MM.1S (cell line): ENCODE measurements around the gene TENM4.
A peak's percentile ranks its signal among the peaks of the same experiment; 100 is the strongest.

Experiments
- DNase-seq: peaks from one replicate; pipeline ENCODE4 v3.0.0-alpha.2; 2015
- H2AFZ ChIP-seq: fragments of 300-600 bp; sonication (generic); 2 replicates; pipeline ENCODE4 v1.6.0; 2016; ENCODE audit warnings: antibody characterized with exemption, low read length
- H3F3A ChIP-seq: fragments of 300-600 bp; sonication (generic); 2 replicates; pipeline ENCODE4 v1.6.1; 2016; ENCODE audit warnings: mild to moderate bottlenecking, antibody characterized with exemption, low read length, moderate library complexity, mixed read lengths; ENCODE audit not compliant: insufficient read depth
- H3K27ac ChIP-seq: fragments of 300-600 bp; sonication (generic); 2 replicates; pipeline ENCODE4 v1.5.1; 2016; ENCODE audit warnings: mild to moderate bottlenecking, low read length
- H3K27me3 ChIP-seq: fragments of 300-600 bp; sonication (generic); replicated peaks from 2 replicates; pipeline ENCODE4 v1.6.0; 2016; ENCODE audit warnings: low read length; ENCODE audit not compliant: insufficient read depth
- H3K36me3 ChIP-seq: fragments of 300-600 bp; sonication (generic); replicated peaks from 2 replicates; pipeline ENCODE4 v1.6.1; 2016; ENCODE audit warnings: mild to moderate bottlenecking, low read length, mixed read lengths; ENCODE audit not compliant: insufficient read depth
- H3K4me1 ChIP-seq: fragments of 300-600 bp; sonication (generic); 2 replicates; pipeline ENCODE4 v1.6.1; 2016; ENCODE audit warnings: low read length, mixed read lengths
- H3K4me2 ChIP-seq: fragments of 300-600 bp; sonication (generic); 2 replicates; pipeline ENCODE4 v1.6.0; 2016; ENCODE audit warnings: low read depth, low read length
- H3K4me3 ChIP-seq: fragments of 300-600 bp; sonication (generic); 2 replicates; pipeline ENCODE4 v1.5.1; 2016; ENCODE audit warnings: low read length, mixed read lengths
- H3K79me2 ChIP-seq: fragments of 300-600 bp; sonication (generic); 2 replicates; pipeline ENCODE4 v1.6.1; 2016; ENCODE audit warnings: mixed run types, low read length, mixed read lengths
- H3K9ac ChIP-seq: fragments of 300-600 bp; sonication (generic); 2 replicates; pipeline ENCODE4 v1.6.1; 2016; ENCODE audit warnings: low read length, mixed read lengths
- H3K9me2 ChIP-seq: fragments of 300-600 bp; sonication (generic); replicated peaks from 2 replicates; pipeline ENCODE4 v1.6.1; 2016; ENCODE audit warnings: mild to moderate bottlenecking, low read length, mixed read lengths; ENCODE audit not compliant: insufficient read depth
- H3K9me3 ChIP-seq: fragments of 300-600 bp; sonication (generic); replicated peaks from 2 replicates; pipeline ENCODE4 v1.6.1; 2016; ENCODE audit warnings: mild to moderate bottlenecking, low read length, mixed read lengths; ENCODE audit not compliant: insufficient read depth
- H4K20me1 ChIP-seq: fragments of 300-600 bp; sonication (generic); 2 replicates; pipeline ENCODE4 v1.6.1; 2016; ENCODE audit warnings: mild to moderate bottlenecking, low read length, moderate library complexity, mixed read lengths; ENCODE audit not compliant: insufficient read depth
- EZH2 ChIP-seq: fragments of 300-600 bp; sonication (generic); optimal IDR thresholded peaks from 2 replicates; pipeline ENCODE3; 2017; ENCODE audit warnings: low read depth, mild to moderate bottlenecking, antibody characterized with exemption, low read length, mixed read lengths
- EZH2phosphoT487 ChIP-seq: fragments of 300-600 bp; sonication (generic); IDR thresholded peaks from 2 replicates; pipeline ENCODE4 v1.6.1; 2018; ENCODE audit warnings: antibody characterized with exemption, low read length
- TF ChIP-seq, protein P1 (sequence below): fragments of 300-600 bp; sonication (generic); IDR thresholded peaks from 2 replicates; pipeline ENCODE4 v1.5.1; 2016; ENCODE audit warnings: antibody characterized with exemption, low read length, mixed read lengths

Gene TENM4

DNA sequence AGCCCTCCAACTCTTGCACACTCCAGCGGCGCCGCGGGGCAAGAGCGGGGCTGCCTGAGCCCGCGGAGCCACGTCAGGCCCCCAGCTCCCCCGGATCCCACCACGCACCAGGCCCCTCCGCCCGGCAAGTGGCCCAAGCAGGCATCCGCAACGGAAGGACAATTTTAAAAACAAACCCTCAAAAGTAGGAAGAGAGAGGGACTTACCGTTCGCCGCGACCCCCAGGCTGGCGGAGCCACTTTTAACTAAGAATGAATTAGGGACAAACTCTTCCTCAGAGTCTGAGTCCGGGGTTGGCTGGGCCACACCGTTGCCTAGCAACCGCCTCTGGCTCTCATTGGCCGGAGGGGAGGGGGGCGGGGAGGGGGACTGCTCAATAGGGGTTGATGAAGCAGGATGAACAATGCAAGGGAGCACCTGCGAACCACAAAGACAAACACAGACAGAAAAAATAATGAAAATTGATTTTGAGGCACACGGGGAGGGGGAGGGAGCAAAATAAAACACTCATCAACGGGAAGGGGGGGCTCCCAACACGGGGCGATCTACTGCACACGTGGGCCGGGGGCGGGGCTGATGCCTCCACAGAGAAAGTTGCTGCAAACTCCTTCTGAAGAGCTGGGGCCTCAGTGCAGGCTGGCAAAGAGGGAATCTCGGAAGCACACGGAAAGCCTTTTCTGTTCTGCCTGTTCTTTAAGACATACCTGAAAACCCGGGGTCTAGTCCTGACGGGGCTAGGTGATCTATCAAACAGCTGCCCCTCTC, 478.7 kb downstream of the TENM4 start:
- Histone ChIP-seq H3K79me2 (no peaks in the 10 kb centered on the region), H3K27ac (no peak overlapping the region), H3F3A (no peaks in the 10 kb centered on the region), H3K4me2 (no peak overlapping the region), H4K20me1 (no peaks in the 10 kb centered on the region), H3K9me2 (no peaks in the 10 kb centered on the region), H2AFZ (no peak overlapping the region), H3K9me3 (no peaks in the 10 kb centered on the region), H3K36me3 (no peaks in the 10 kb centered on the region), H3K9ac (no peak overlapping the region), H3K4me1 (no peaks in the 10 kb centered on the region), H3K27me3 (no peaks in the 10 kb centered on the region), H3K4me3 (no peak overlapping the region)
- no peak for DNase-seq
- no peak for TF ChIP-seq EZH2phosphoT487
- TF ChIP-seq, protein P1, sequence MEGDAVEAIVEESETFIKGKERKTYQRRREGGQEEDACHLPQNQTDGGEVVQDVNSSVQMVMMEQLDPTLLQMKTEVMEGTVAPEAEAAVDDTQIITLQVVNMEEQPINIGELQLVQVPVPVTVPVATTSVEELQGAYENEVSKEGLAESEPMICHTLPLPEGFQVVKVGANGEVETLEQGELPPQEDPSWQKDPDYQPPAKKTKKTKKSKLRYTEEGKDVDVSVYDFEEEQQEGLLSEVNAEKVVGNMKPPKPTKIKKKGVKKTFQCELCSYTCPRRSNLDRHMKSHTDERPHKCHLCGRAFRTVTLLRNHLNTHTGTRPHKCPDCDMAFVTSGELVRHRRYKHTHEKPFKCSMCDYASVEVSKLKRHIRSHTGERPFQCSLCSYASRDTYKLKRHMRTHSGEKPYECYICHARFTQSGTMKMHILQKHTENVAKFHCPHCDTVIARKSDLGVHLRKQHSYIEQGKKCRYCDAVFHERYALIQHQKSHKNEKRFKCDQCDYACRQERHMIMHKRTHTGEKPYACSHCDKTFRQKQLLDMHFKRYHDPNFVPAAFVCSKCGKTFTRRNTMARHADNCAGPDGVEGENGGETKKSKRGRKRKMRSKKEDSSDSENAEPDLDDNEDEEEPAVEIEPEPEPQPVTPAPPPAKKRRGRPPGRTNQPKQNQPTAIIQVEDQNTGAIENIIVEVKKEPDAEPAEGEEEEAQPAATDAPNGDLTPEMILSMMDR: no peak
- no peak for TF ChIP-seq EZH2

DNA sequence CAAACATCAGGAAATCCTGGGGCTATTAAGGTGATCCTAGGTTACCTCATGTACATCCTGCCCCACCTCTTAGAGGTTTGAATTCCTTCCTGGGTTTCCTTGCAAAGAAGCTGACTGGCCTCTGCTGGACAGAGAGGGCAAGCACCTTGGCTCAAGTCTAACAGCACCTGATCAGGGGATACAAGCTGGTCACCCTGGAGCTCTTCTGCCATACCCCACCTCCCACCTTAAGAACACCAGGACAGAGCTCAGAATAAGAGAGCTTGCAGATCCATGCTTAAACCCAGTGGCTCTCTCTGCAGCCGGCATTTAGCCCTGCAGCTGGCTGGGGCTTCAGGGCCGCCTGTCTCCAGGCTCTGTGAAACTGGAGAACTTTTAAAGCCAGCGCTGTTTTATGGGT, 479.6 kb downstream of the TENM4 start:
- Histone ChIP-seq H3K9ac (no peak overlapping the region), H3K27ac (no peak overlapping the region), H3K4me2 (no peak overlapping the region), H4K20me1 (no peaks in the 10 kb centered on the region), H3K9me2 (no peaks in the 10 kb centered on the region), H3K79me2 (no peaks in the 10 kb centered on the region), H3K27me3 (no peaks in the 10 kb centered on the region), H3K4me3 (no peak overlapping the region), H3F3A (no peaks in the 10 kb centered on the region), H2AFZ (no peak overlapping the region), H3K4me1 (no peaks in the 10 kb centered on the region), H3K9me3 (no peaks in the 10 kb centered on the region), H3K36me3 (no peaks in the 10 kb centered on the region)
- TF ChIP-seq EZH2: no peak
- TF ChIP-seq, protein P1: peak; percentile 79
- peak; percentile 53 for DNase-seq

DNA sequence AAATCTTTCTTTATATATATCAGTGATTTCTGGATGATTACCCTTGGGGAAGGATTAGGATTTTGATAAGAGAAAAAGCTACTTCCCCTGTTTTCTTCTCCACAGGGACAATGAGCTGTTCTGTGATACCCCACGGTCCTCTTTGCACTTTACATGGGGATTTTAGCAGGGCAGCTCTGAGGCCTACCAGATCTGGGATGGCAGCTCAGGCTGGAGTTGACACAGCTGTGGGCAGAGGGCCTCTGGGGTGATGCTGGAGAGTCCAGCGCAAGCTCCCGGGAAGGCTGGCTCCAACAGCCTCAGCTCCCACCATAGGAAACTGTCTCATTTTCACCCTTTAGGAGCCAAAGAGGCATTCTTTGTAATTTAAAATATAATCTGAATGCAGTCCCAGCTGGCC, 482.4 kb downstream of the TENM4 start:
- H2AFZ ChIP-seq: no peak overlapping the region
- no peak overlapping the region for H3K4me2 ChIP-seq
- no peaks in the 10 kb centered on the region for H4K20me1 ChIP-seq
- no peaks in the 10 kb centered on the region for H3K9me3 ChIP-seq
- H3K36me3 ChIP-seq: no peaks in the 10 kb centered on the region
- no peak for DNase-seq
- TF ChIP-seq, protein P1: no peak
- TF ChIP-seq EZH2 (no peak), EZH2phosphoT487 (no peak)
- no peaks in the 10 kb centered on the region for H3F3A ChIP-seq
- no peaks in the 10 kb centered on the region for H3K9me2 ChIP-seq
- H3K79me2 ChIP-seq: no peaks in the 10 kb centered on the region
- no peak overlapping the region for H3K4me3 ChIP-seq
- no peak overlapping the region for H3K27ac ChIP-seq
- no peak overlapping the region for H3K9ac ChIP-seq
- no peaks in the 10 kb centered on the region for H3K27me3 ChIP-seq
- no peaks in the 10 kb centered on the region for H3K4me1 ChIP-seq
